Measurements from ENCODE around the gene FTL.

DNA sequence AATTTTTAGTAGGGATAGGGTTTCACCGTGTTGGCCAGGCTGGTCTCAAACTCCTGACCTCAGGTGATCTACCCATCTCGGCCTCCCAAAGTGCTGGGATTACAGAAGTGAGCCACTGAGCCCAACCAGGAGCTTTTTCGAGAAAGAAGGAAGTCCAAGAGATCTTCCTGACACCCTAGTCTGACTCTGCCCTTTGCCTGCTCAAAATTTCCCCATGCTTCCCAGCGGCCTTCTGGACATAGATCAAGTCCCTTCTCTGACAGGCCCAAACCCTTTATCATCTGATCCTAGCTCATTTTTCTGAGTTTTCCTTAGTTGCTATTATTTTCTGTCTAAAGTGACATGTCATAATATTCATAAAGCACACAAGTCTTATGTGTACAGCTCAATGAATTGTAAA lies 12.0 kb upstream of the FTL start:
- TF ChIP-seq CTCF (IDR thresholded peaks at IDR 0.05; ENCODE audit: insufficient read depth, low read length) (no peak), REST (IDR thresholded peaks at IDR 0.05; ENCODE audit: insufficient replicate concordance, low read depth) (no peak), POLR2AphosphoS5 (IDR thresholded peaks at IDR 0.05; ENCODE audit: low read depth) (no peak), SPI1 (IDR thresholded peaks at IDR 0.05; ENCODE audit: borderline replicate concordance, low read depth) (no peak)
